GM21825 (cell line): Measurements from ENCODE around the gene BTBD9.

Experiments used
- ATAC-seq: cut with Tn5 transposase; IDR thresholded peaks from one replicate; pipeline ENCODE4 v1.9.1; 2021; ENCODE audit warnings: mild to moderate bottlenecking, moderate library complexity; ENCODE audit not compliant: unreplicated experiment

The BTBD9 gene

DNA sequence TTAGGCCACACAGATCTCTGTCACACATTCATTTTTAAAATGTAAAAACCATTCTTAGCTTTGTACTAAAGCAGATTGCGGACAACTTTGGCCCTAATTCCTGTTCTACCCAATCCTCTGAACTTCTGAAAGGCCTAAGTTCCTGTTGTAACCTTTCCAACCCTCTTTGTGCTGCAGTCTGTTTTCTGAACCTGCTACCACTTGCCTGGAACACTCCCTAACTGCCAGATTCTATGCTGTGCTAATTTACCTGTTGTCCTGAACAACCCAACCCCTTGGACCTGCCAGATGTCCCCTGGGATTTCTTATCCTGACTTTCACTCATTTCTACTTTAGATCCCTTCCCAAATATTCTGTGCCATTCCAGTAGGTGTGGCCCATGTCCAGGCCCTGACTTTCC lies 421.5 kb downstream of the BTBD9 start:
- ATAC-seq, result no peak

DNA sequence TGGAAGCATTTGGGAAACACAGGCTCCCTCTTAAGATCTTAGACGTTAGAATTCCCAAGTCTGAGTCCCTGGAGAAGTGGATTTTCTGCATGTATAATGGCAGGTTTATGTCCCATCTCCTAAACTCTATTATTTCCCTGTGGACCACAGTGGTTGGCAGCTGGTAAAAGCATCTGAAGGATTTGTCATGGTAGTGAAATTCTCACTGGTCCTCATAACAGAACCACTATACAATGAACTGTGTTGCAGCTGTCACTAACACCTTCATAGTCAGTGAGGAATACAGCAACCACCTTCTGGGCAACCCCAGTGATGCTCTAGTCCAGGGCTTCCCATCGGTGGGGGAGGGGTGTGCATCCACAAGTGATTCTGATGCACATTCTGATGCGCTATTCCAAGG lies 423.3 kb downstream of the BTBD9 start:
- no peak for ATAC-seq

DNA sequence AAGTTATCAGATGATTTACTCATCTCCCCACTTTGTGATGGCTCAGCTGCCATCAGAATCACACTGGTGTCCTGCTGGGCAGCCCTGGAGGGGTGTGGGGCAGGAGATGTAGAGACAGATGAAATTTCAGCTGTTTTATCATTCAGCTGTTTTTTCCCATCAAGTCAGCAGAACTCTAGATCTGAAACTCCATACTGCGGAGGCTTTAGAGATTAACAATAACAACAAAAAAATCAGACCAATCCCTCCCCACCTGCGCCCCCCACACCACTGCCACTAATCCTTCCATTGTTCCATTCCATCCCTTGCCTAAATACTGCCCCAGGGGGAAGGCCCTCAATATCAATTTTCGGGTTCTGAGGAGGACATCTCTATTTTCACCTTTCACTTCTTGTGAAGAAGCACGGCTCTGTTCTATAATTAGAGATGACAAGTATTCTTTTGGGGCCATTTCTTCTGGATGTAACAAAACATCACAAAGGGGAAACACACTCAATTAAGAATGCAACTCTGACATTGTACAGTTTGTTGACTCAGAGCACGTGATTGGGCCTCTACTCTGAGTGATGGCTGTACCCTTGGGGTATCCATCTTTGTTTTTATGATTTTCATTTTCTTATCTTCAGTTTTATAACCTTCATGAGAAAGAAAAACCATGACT lies 423.9 kb downstream of the BTBD9 start:
- ATAC-seq, result no peak

DNA sequence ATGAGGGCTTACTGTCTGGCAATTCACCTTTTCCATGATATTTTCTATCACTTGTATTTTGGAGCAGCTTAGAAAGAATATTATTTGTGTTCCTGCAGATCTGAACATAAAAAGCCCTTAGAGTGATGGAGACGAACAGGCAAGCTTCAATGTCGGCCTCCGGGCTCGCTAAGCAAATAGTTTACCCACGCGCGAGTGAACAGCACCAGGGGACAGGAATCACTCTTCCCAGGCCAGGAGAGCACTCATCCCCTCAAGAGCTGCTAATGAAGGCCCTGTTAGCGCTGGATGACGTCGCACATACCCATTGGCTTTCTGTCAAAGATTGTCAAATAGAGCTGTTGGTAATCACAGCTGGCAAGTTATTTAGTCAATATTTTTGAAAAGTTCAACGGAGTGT lies 424.5 kb downstream of the BTBD9 start:
- no peak for ATAC-seq

DNA sequence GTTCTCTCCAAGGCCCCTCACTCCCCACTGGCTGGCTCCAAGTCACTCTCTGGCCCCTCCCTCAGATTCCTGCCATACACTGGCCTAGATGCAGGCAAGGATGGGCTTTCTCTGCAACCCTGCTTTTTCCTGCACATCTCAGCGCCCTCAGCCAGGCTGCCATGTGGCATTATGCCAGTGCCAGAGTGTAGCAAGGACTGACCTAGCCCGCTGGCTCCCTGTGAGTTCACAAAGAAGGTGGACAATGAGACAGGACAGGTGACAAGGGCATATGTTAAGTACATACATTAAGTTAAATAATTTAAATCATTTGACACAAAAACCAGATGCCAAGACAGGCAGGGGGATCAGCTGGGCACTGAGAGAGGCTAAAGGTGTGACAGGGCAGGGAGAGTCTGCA lies 425.6 kb downstream of the BTBD9 start:
- no peak for ATAC-seq

DNA sequence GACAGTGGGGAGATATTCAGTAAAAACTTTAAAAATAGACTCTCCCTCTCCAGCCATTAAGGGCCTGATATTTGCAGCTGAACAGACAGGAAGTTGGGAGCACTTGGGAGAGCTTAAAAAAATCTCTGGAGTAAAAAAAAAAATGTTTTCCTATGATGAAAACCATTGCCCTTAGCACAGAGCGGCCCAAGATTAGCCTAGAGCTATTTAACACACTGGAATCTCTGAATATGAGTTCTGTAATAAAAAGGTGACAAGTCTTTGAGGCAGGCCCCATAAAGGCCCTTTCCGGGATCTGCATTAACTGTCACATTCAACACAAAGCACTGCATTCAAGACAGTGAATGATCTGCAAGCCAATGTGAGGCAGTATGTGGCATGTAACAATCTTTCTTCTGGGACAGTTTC lies 426.5 kb downstream of the BTBD9 start:
- ATAC-seq, result no peak

DNA sequence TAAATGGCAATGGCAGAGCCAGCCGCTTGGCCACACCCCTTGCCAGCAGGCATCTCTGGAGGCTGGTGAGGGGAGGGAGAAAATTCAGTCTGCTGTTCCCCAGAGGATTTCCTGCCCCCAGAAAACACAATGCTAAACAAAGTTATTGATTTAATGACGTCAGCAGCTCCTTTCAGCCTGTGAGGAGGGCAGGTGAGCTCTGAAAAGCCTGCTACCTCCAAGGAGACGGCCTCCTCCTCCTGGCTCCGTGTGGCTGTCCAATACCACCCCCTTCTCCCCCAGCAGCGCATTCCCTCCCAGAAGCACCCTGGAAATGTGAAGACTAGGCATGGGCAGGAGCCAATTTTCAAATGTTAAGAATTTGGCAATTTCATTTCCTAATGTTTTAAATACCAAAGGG lies 427.1 kb downstream of the BTBD9 start:
- no peak for ATAC-seq

DNA sequence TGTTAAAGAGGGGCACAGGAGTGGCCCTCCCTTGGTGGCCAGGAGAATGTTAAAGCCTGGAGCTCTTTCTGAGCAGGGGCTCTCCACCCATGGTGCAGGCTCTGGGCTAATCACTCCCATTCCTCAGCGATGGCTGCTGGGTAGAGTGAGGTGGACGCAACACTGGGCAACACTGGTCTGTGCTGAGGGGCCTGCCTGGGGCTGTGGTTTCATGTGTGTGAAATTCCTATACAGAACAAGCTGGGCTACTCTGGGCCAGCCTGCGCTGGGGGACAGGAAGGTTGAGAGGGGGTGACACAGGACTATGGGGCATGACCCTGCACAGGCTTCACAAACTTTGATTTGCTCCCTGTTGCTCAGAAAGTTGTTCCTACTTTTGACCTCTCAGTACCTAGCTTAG lies 427.6 kb downstream of the BTBD9 start:
- ATAC-seq, result no peak

DNA sequence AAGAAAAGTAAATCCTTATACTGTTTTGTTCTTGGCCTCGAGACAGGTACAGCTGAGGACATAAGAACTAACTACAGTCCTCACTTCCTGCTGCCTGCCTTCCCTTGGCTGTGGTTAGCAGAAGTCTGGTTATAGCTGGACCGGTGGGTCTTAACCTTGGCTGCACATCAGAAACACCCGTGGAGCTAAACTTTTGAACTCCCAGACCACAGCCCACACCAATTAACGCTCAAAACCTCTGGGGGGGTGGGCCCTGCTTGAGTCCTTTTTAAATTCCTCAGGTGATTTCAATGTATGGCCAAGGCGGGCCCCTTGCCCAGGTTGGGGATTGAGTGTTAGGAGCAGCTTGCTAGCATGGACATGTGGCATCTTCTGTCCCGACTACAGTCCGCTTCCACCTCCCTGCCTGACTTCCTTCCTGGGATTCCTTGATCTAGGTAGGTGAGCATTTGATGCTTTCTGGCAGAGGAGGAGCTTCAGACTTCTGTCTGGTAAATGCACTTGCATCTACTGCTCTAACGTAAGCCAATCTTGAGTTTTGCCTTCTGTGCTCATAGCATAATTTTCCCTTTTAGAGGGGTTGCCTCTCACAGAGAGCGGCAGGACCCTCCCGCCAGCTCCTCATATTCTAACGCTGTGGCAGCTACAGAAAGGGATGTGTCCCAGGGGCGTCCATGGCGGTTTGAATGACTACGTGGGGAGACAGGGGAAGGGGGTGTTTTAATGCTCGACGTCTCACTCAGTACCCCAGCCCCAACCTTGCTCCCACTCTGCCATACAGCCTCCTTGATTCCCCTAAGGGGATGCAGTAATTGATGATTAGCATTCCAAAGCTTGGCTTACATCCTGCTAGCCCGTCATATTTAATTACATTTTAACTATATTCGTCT lies 430.1 kb downstream of the BTBD9 start:
- ATAC-seq, result no peak

DNA sequence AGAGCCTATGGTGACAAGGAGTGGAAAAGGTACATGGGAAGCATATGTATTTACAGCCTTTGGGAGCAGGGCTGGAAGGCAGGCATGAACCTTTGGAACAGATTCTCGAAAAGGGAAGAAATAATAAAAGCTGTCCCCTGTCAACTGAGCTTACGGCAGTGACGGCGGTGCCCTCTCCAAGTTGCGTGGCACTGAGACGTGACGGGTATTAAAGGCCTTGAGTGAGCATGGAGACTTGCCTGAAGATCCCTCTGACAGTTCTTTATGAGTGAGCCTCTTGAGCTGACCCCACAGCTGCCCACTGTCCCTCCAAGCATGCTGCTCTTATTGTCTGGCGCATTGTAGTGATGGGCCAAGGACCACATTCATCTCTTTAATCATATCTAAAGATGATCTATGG lies 431.7 kb downstream of the BTBD9 start:
- ATAC-seq, result no peak

DNA sequence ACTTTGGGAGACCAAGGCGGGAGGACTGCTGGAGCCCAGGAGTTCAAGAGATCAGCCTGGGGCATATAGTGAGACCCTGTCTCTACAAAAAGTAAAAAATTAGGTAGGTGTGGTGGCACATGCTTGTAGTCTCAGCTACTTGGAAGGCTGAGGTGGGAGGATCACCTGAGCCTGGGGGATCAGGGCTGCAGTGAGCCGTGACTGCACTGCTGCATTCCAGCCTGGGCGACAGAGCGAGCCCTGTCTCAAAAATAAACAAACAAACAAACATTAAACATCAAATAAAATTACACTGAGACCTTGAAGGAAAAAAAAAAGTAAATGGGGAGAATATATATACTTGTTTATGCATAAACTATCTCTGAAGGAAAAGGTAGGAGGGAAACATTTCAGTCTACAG lies 432.4 kb downstream of the BTBD9 start:
- ATAC-seq, result no peak

DNA sequence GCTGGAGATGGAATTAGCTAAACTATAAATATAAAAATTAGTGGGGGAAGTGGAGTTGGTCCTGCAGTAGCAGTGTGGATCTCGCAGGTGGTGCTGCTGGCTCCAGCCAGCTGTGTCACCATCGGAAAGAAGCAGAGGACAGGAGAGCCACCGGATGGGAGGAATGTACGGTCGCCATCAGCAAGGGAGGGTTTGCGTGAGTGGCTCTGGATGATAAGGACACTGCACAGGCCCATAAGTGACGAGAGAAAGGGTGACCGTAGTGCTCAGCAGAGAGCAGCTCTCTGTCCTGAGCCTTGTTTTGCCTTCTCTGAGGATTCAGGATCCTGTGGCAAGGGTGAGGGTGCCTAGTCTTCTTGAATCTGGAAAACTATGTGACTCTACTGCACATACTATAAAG lies 441.5 kb downstream of the BTBD9 start:
- no peak for ATAC-seq

DNA sequence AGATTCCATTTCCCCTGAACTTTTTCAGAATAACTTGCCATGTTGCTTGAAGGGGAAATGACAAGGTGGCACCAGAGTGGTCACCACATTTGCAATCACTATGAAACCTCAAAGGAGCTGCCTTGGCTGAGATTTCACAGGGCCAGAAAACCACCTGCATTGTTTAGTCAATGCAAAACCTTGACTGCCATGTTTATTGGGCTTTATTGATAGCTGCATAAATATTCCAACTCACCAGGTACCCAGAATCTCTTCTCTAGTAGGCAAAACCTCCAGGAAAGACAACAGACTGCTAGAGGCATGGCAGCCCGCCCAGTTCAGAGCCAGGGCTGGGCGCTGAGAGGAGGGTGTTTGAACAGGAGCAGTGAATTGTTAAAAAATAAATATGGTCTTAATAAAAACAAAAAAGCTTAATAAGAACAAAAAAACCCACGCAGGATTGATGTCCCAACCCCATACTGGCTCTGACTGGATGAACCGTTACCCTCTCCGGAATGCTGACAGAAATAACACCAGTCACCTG lies 444.6 kb downstream of the BTBD9 start:
- no peak for ATAC-seq

DNA sequence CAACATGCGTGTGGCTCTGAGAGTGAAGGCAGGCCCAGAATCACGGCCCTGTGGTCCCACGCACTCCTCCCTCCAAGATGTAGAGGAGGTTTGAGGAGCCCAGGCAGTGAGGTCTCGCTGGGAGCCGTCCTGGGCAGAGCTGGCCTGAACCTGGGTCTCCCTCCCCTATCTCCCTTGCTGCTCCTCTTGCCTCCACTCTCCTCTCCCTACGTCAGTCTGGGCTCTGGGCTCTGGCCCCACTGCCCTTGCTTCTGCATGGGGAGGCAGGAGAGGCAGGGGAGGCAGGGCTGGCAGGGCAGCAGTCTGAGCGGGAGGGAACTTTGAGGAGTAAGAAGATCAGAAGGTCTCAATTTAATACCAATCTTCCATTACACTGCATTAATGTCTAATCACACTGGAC lies 445.1 kb downstream of the BTBD9 start:
- no peak for ATAC-seq

DNA sequence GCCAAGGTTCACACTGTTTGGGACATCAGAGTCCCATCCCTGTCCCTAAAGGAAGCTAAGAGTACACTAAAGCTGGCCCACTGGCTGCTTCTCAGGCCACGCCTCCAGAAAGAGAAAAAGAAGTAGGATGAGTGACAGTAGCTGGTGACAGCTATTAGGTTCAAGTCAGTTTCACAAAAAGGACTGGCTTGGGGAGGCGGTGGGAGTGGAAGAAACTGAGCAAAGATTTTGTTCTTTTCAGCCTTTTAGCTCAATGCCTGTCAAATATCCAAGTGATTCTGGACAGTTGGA lies 445.5 kb downstream of the BTBD9 start:
- no peak for ATAC-seq

DNA sequence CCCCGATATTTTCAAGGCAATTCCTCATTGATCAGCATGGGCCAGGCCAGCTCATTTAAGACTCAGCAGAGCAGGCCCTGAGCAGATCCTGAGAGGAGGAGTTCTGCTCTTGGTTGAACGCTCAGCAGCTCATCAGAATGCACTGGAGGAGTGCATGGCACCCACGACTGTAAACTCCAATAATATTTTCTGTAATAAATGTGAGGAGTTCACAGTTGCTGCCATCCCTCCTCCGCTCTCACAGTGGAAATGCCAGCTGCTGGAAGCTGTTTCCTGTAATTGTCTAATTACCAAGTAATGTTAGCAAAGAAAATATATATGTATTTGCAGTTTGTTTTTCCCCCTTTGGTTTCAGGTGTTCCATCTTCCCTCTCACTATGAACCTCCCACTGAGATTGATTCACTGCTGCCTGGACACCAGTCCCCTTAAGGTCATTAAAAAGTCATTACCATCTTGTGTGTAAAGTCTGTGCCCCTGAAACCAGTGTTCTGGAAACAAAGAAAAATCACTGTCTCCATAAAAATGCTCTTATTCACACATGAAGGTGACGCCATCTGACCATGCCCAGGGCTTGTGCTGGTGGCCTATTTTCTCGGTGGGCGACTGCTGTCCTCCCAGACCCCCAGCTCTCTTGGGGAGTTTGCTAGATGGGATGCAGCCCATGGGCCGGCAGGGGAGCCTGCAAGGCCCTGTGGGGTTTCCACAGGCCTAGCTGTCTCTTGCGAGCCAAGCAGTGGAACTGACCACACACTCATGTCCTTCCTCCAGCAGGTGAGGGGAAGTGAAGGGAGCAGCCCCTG lies 446.0 kb downstream of the BTBD9 start:
- ATAC-seq, result no peak

DNA sequence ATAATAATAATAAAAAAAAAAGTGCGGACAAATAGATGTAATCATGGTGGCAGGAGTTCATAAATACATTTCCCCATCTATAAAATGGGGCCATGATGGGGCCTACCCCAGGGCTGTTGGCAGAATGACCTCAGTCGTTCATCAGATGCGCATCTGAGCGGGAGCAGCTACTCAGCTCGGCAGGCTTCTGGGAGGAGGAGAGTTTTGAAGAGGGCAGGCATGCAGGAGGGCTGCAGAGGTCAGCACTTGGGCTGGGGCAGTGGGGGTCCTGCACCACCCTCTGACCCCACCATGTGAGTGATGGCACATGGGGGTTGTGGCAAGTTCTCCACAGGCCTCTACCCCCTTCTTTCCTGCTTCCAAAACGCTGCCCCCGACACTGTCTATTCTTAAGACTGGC lies 446.7 kb downstream of the BTBD9 start:
- no peak for ATAC-seq

DNA sequence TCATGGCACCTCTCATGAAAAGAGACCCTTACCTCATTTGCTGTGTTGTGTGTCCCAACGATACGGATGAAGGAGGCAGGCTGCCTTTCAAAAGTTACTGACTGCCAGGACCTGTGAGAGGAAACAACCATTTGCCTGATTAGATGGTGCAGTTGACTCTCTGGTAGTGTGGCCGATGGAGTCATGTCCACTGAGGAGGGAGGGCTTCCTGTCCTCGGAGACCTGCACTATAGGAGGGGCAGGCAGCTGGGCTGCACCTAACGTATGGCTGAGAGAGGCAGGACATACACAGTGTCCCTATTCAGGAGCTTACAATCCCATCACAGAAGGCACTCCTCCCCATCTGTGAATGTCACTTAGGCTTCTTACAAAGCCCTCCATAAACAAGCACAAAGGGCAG lies 447.2 kb downstream of the BTBD9 start:
- ATAC-seq, result no peak

DNA sequence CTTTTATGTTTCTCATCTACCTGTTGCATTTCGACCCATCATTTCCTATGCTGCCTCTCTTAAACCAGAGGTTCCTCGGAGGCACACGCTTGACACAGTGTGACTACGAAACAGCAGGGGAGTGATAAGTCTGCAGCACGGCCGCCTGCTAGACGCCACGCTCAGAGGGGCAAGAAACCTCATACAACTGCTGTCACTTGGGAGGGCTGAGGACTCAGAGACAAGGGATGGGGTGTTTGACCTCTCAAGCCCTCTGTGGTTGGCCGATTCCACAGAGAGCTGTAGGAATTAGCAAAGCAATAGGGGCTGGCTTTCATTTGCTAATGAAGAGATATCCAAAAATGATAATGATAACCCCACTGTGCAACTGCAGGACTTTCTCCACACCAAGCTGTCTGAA lies 447.7 kb downstream of the BTBD9 start:
- ATAC-seq, result no peak

DNA sequence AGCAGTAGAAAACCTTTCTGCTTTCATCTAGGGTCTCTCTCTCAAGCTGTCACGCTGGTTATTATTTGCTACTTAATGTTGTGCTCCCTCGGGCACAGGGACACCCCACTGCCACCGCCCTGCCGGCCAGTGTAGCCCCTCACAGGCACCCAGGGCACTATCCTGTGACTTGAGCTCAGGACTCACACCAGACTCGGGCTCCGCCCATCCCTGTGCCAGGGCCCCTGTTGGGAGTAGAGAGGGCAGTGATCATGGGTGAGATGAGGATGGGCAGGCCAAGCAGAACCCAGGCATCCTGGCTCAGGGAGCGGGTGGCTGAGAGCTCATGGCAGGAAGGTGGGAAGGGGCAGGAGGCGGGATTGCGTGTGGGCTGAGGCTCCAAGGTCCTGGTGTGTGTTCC lies 448.3 kb downstream of the BTBD9 start:
- no peak for ATAC-seq

DNA sequence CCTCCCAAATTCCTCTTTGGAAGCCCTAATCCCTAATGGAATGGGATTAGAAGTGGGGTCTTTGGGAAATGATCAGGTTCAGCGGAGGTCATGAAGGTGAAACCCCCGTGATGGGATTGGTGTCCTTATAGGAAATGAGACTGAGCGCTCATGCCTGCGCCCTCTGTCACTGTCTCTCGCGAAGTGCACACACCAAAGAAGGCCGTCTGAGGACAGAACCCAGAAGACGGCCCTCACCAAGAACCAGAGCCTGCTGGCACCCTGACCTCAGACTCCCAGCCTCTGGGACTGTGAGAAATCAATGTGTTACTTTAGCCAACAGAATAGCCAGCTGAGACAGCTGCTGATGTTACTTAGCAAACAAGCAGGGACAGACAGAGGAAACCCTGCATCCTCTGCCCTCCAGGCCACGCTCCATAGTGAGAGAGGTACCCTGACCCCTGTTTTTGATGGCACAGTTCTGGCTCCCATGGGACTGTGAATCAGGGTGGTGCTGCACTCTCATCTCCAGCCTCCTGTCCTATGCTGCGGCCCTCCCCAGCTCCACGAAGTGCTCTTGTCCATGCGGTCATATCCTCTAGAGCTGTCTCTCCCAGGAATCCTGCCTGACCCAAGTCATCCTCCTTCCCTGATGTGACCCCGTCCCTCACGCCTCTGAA lies 450.9 kb downstream of the BTBD9 start:
- no peak for ATAC-seq
